GF-D8 (cell line): Measurements from ENCODE around the gene GNAQ.
A peak's percentile ranks its signal among the peaks of the same experiment; 100 is the strongest.

Experiments
- DNase-seq: peaks from one replicate; lab custom pipeline; 2025; lab: John Stamatoyannopoulos, UW

The GNAQ gene

GRCh38 chr9:77815260-77815659, 216.4 kb downstream of the GNAQ start:
- no peak for DNase-seq

GRCh38 chr9:77811832-77812231, 219.8 kb downstream of the GNAQ start:
- DNase-seq = no peak

GRCh38 chr9:77810637-77811119, 220.9 kb downstream of the GNAQ start:
- DNase-seq = no peak

- DNase-seq = no peak
Measured at GRCh38 chr9:77810047-77810446, 221.6 kb downstream of the GNAQ start.

GRCh38 chr9:77809552-77809951, 222.1 kb downstream of the GNAQ start:
- DNase-seq = no peak

- no peak for DNase-seq
Measured at GRCh38 chr9:77808751-77809081, 222.9 kb downstream of the GNAQ start.

- DNase-seq = no peak
Measured at GRCh38 chr9:77807846-77808750, 223.5 kb downstream of the GNAQ start.

GRCh38 chr9:77807281-77807683, 224.3 kb downstream of the GNAQ start:
- peak; percentile 27 for DNase-seq

- no peak for DNase-seq
Measured at GRCh38 chr9:77806741-77807140, 224.9 kb downstream of the GNAQ start.

GRCh38 chr9:77805810-77806209, 225.8 kb downstream of the GNAQ start:
- no peak for DNase-seq

- no peak for DNase-seq
Measured at GRCh38 chr9:77803423-77803822, 228.2 kb downstream of the GNAQ start.

GRCh38 chr9:77802515-77803293, 228.9 kb downstream of the GNAQ start:
- DNase-seq = no peak

- DNase-seq = no peak
Measured at GRCh38 chr9:77802064-77802463, 229.5 kb downstream of the GNAQ start.

GRCh38 chr9:77800924-77801551, 230.6 kb downstream of the GNAQ start:
- no peak for DNase-seq

GRCh38 chr9:77798140-77798539, 233.5 kb downstream of the GNAQ start:
- no peak for DNase-seq

GRCh38 chr9:77794985-77795384, 236.6 kb downstream of the GNAQ start:
- DNase-seq = no peak

- DNase-seq = no peak
Measured at GRCh38 chr9:77793849-77794248, 237.8 kb downstream of the GNAQ start.

- no peak for DNase-seq
Measured at GRCh38 chr9:77789891-77790290, 241.7 kb downstream of the GNAQ start.

- DNase-seq = no peak
Measured at GRCh38 chr9:77785341-77785740, 246.3 kb downstream of the GNAQ start.

- no peak for DNase-seq
Measured at GRCh38 chr9:77783518-77783917, 248.1 kb downstream of the GNAQ start.

- DNase-seq = no peak
Measured at GRCh38 chr9:77779010-77779409, 252.6 kb downstream of the GNAQ start.

GRCh38 chr9:77773381-77773780, 258.2 kb downstream of the GNAQ start:
- no peak for DNase-seq

- no peak for DNase-seq
Measured at GRCh38 chr9:77772646-77773045, 259.0 kb downstream of the GNAQ start.
